GM12801 (cell line): ENCODE data around the gene CALN1.

Experiments used
- TF ChIP-seq, protein P1 (sequence below): IDR thresholded peaks from one replicate; pipeline ENCODE4 v1.5.1; 2011; ENCODE audit warnings: control low read depth; ENCODE audit not compliant: insufficient read length; ENCODE audit errors: extremely low read depth

CALN1 gene

GRCh38 chr7:71777278-71777677 lies 634.9 kb downstream of the CALN1 start:
- TF ChIP-seq, protein P1, sequence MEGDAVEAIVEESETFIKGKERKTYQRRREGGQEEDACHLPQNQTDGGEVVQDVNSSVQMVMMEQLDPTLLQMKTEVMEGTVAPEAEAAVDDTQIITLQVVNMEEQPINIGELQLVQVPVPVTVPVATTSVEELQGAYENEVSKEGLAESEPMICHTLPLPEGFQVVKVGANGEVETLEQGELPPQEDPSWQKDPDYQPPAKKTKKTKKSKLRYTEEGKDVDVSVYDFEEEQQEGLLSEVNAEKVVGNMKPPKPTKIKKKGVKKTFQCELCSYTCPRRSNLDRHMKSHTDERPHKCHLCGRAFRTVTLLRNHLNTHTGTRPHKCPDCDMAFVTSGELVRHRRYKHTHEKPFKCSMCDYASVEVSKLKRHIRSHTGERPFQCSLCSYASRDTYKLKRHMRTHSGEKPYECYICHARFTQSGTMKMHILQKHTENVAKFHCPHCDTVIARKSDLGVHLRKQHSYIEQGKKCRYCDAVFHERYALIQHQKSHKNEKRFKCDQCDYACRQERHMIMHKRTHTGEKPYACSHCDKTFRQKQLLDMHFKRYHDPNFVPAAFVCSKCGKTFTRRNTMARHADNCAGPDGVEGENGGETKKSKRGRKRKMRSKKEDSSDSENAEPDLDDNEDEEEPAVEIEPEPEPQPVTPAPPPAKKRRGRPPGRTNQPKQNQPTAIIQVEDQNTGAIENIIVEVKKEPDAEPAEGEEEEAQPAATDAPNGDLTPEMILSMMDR = no peak

GRCh38 chr7:71776726-71777125 lies 635.4 kb downstream of the CALN1 start:
- TF ChIP-seq, protein P1 = no peak

- TF ChIP-seq, protein P1 = no peak
These were observed 636.5 kb downstream of the CALN1 start for GRCh38 chr7:71775648-71776047.

GRCh38 chr7:71772779-71773178 lies 639.4 kb downstream of the CALN1 start:
- TF ChIP-seq, protein P1 = no peak

GRCh38 chr7:71770269-71770907 lies 641.8 kb downstream of the CALN1 start:
- TF ChIP-seq, protein P1 = no peak

DNA sequence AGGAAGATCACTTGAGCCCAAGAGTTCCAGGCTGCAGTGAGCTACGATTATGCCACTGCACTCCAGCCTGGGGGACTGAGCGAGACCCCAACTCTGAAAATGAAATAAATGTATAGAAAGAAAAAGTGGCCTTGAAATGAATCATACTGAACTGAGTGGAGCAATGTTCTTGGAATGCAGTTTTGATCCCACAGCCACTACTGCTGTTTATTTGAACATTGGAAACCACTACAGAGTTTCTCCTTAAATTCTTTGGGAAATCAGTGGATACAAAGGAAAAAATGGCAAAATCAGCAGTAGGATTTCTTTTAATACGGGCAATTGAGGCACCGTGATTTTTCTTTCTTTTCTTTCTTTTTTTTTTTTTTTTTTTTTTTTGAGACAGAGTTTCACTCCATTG lies 642.8 kb downstream of the CALN1 start:
- TF ChIP-seq, protein P1 = no peak

GRCh38 chr7:71768450-71768849 lies 643.7 kb downstream of the CALN1 start:
- TF ChIP-seq, protein P1 = no peak
